HG03565 (cell line): ENCODE results near the gene FGF9.

Experiments used
- ATAC-seq: cut with Tn5 transposase; IDR thresholded peaks from one replicate; pipeline ENCODE4 v1.9.1; 2021; ENCODE audit warnings: mild to moderate bottlenecking, moderate library complexity; ENCODE audit not compliant: unreplicated experiment

FGF9 gene

GRCh38 chr13:21703846-21704245 is 33.0 kb downstream of the FGF9 start:
- ATAC-seq = no peak

GRCh38 chr13:21707586-21707985 is 36.7 kb downstream of the FGF9 start:
- ATAC-seq = no peak

GRCh38 chr13:21709697-21710096 is 38.8 kb downstream of the FGF9 start:
- no peak for ATAC-seq

GRCh38 chr13:21710163-21710562 is 39.3 kb downstream of the FGF9 start:
- ATAC-seq = no peak

DNA sequence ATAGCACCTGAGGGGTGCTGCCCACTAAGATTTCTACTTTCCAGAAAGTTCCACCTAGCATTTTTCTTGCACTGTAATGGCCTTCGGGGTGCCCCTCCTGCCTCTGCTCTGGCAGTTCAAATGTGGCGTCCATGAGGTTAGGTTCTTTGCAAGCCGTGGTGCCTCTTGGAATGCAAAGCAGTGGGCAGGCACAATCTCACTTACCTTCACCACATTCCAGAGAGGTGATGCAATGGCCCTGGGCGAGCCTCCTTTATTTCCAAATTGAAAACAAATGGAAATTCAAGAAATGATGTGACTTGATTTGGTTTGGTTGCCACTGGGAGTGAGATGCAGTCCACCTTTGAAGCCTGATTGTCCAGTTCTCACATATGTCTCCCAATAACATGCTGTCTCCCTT is 46.9 kb downstream of the FGF9 start:
- no peak for ATAC-seq

DNA sequence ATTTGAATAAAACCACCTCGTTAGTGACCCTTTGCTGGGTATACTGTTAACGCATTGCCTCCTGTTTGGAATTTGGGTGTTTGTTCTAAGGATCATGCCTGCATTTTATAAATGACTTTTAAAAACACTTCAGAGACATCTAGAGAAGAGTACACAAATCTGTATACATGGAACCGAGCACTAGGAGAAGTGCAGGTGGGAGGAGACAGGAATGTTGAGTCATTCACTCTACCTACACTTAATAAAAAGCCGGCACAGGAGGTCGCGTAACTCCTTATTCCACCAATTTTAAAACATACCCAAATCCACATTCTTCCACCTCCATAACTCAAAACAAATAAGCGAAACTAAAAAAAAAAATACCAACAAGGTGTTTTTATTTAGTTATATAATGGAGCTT is 48.6 kb downstream of the FGF9 start:
- no peak for ATAC-seq

DNA sequence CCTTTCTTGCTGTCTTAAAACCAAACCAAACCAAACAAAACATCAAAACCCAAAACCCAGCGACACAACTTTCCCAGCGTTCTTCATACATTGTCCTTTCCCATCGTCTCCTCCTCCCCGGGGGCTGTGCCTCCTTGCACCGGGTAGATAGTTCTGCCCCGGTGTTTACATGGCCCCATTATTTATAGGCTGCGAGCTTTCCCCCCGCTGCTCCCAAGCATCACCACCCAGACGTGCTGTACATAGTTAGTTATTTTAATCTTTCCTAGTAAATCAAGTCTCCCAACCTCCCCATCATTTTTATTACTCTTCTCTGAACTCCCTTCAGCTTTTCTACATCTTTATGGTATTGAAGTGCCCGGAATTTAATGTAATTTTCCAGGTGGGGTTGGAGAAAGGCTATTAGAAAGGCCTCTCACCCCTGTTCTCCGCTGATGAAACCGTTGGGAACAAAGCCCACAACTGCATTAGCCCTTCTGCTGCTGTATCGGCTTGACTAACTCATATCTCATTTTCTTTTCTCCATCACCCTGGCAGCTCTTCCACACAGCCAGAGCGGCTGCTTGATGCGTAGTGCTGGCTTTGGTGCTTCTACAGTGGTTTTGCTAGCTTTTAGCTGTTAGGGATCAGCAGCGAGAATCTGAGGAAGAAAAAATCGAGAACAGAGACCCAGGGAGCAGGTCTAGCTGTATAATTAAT is 53.1 kb downstream of the FGF9 start:
- no peak for ATAC-seq

- no peak for ATAC-seq
These were observed 59.5 kb downstream of the FGF9 start for GRCh38 chr13:21730186-21730880.

DNA sequence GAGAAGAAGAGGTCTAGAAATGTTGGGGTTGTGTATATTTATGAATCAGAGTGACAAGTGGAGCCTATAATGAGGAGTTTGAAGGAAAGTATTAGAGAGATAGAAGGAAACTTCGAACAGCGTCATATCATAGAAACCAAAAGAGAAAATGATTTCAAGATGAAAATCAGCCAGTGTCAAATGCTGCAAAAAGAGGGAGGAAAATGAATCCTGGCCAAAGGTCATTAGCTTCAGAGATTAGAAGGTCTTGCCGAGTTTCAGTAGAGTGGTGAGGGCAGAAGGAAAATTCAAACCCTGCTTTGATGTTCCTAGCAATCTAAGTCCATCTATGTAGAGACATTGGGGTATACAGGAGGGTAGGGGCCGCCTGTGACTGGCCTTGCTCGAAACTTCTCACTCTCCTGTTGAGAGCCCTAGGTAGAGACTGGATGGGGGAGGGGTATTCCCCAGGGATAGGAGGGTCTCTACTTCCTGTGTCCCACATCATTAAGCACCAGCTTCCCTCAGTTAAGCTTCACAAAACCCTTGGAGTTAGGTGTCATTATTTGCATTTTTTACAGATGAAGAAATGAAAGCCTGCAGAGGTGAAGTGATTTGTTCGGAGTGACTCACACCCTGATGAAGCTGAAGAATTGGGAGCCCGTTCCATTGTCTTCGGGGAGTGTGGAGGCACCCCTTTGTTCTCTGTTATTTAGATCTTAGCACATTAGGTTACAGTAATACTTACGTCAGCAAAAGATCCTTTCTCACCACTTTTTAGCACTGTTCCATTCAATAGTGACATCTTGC is 62.8 kb downstream of the FGF9 start:
- no peak for ATAC-seq

GRCh38 chr13:21734961-21735360 is 64.1 kb downstream of the FGF9 start:
- ATAC-seq = no peak

DNA sequence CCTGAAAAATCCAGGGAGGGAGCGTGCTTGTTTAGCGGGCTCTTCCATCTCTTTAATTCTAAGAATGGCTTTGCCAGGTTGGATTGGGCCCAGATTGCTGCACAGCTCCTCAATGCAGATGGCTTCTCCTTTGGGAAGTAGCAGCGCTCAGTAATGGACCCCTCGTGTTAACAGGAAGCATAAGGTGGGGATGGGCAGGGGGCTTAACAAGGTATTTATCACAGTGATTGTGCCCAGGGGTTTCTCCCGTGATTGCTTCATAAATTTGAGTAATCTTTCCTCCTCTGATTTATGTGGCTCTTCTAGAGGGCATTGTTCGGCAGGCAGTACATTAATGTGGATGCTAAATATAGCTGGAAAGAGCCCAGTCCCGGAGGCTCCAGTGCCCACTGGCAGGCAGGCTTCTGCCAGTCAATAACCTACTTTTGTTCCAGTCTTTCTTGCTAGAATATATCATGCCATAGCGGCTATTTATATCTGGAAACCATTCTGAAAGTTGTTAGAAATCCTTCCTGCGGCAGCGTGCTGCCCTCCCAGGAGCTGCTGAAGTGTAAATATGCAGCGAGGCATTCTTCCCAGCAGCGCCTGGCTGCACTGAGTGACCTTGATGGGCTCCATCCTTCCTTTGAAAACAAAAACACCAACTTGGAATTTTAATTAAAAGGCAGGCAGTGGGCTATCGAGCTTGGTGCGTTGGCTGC is 65.0 kb downstream of the FGF9 start:
- no peak for ATAC-seq

- ATAC-seq = no peak
These were observed 66.1 kb downstream of the FGF9 start for GRCh38 chr13:21736926-21737325.

DNA sequence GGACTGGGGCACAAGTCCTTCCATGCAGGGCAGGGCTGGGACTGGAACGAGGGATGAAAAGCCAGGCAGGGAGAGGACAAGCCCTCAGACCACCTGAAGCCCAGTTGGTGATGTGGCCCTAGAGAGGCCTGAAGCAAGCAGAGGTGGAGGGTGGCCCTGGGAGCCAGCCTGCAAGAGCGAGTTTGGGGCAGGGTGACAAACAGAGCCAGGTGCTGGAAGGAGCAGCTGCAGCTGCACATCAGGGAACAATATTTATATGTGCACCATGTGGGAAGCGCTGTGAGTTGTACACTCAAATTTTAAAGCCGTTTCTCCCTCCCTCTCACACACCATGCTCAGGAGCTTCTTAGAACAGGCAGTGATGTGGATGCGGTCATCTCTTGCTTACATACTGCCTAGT is 67.8 kb downstream of the FGF9 start:
- ATAC-seq = no peak

- ATAC-seq = no peak
These were observed 68.9 kb downstream of the FGF9 start for GRCh38 chr13:21739771-21740170.

- ATAC-seq = no peak
These were observed 70.6 kb downstream of the FGF9 start for GRCh38 chr13:21741396-21741979.

GRCh38 chr13:21742096-21742495 is 71.2 kb downstream of the FGF9 start:
- ATAC-seq = no peak

DNA sequence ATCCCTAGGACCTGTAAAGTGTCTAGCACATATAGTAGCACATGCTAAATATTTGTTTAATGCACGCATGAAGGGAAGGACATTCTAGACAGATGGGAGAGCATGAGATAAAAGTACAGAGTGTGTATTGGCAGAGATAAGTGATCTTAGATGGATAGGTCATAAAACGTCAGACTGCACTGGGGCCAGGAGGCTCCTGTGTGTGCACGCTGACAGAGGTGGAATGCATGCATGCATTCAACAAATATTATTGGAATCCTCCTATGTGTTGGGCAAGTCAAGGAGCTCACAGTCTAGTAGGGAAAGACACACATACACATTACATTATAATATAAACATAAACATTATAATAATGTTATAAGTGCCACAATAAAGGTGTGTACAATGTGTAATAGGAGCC is 73.3 kb downstream of the FGF9 start:
- no peak for ATAC-seq

- no peak for ATAC-seq
These were observed 74.4 kb downstream of the FGF9 start for GRCh38 chr13:21745307-21745706.

GRCh38 chr13:21747456-21747855 is 76.6 kb downstream of the FGF9 start:
- ATAC-seq = no peak

DNA sequence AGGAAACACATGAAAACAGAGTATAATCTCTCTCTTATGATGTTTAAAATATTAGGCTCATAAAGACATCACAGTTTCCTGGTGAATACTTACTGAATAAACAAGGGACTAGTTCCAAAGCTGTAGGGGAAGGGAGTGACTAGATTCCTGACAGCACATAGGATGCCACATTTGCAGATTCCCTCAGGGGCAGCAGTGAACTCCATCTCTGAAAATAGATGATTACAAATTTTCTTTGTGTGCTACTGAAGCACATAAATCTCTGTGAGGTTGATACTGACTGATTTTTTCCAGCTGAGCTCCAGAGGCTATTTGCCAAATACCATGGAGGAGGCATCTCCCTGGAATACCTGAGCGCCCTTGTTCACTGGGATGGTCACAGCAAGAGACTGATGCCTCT is 77.3 kb downstream of the FGF9 start:
- ATAC-seq = no peak

GRCh38 chr13:21749410-21749809 is 78.5 kb downstream of the FGF9 start:
- ATAC-seq = no peak
